ENCODE data around the gene MAGI2. TPM values are rescaled to one million over a fixed set of nuclear protein-coding genes. Genes with fewer than 3 reads are reported as not detected.

Gene MAGI2
- total RNA-seq, 1 donor from 2014 or later = 0.10 TPM

DNA sequence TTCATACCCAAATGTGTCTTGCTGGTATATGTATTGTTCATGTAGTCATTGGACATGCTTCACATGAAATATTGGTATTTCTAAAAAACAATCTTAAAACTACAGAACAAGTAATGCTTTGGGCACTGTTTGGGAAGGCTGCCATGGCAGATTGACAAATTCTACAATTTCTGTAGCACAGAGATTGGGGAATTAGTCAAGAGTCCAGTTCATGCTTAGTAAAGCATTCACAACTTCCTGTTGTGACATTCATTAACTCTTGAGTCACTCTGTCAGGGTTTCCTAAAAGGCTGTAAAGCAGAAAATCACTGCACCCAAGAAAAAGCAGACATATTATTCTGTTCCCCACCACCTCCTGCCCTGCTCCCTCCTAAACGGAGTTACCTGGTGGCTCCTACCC is 1256.0 kb downstream of the MAGI2 start:
- Mint-ChIP-seq H3K27ac (no peak overlapping the region), H3K9me3 (no peaks in the 10 kb centered on the region), H3K36me3 (ENCODE audit: low read depth) (no peaks in the 10 kb centered on the region), H3K4me3 (no peak overlapping the region), H3K27me3 (ENCODE audit: insufficient read depth) (no peaks in the 10 kb centered on the region), H3K4me1 (ENCODE audit: low read depth) (no peaks in the 10 kb centered on the region)
- intact Hi-C loops (cut with micrococcal nuclease) = no loop called here
- DNase-seq (ENCODE audit: low spot score) = no peak

GRCh38 chr7:78195281-78195680 is 1258.2 kb downstream of the MAGI2 start:
- Mint-ChIP-seq H3K27me3 (ENCODE audit: insufficient read depth) (peaks cover 2% of the 10 kb centered on the region), H3K4me3 (no peak overlapping the region), H3K36me3 (ENCODE audit: low read depth) (no peaks in the 10 kb centered on the region), H3K9me3 (no peaks in the 10 kb centered on the region), H3K4me1 (ENCODE audit: low read depth) (no peaks in the 10 kb centered on the region), H3K27ac (no peak overlapping the region)
- no peak for DNase-seq (ENCODE audit: low spot score)
- intact Hi-C loops (cut with micrococcal nuclease) = no loop called here

DNA sequence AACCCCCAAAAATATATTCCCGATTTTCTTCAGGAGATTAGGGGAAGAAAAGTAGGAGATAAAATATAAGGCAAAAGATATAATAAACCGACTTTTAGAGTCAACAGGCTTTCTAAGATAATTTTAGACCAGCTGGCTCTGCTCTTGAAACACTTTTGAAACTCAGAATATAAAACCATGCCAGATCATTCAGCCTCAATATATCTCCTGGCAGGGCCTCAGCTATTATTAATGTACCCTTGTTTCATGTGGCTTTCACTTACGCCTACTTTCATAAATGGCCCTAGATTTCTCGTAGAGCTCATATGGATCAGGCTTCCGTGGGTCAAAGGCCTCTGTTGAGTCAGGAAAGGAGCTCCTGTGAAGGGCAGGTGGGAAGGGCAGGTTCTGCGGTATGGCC is 1258.9 kb downstream of the MAGI2 start:
- Mint-ChIP-seq H3K4me3 (no peak overlapping the region), H3K9me3 (no peaks in the 10 kb centered on the region), H3K36me3 (ENCODE audit: low read depth) (no peaks in the 10 kb centered on the region), H3K27ac (no peak overlapping the region), H3K27me3 (ENCODE audit: insufficient read depth) (peaks cover 2% of the 10 kb centered on the region), H3K4me1 (ENCODE audit: low read depth) (no peaks in the 10 kb centered on the region)
- intact Hi-C loops (cut with micrococcal nuclease) = no loop called here
- no peak for DNase-seq (ENCODE audit: low spot score)

DNA sequence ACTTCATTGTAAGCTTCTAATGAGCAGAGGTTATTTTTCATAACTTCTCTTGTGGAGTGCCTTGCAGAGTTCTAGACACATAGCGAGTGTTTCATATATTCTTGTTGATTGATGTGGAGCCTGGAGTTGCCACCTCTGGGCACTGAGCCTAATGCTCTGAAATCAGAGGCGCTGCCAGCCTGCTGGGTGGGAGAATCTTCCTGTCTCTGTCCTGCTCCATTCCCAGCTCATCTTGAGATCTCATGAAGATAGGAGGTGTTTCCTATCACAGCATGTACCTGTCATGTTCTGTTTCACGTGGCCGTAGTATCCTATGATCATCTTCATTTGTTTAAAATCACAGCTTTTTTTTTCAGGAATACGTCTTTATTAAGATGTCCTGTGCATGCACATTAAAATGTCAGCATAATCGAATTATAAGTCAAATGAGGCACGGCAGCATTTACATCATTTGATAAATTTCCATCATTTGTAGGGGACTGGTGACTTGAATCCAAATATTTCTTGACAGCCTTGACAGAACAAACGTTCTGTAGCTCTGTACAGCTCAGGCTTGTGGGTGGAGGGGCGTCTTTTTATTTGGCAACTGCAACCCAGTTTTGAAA is 1261.9 kb downstream of the MAGI2 start:
- no peak for DNase-seq (ENCODE audit: low spot score)
- H3K4me3 Mint-ChIP-seq = no peak overlapping the region
- no peak overlapping the region for H3K27ac Mint-ChIP-seq
- H3K4me1 Mint-ChIP-seq (ENCODE audit: low read depth) = no peaks in the 10 kb centered on the region
- intact Hi-C loops (cut with micrococcal nuclease) = no loop called here
- H3K9me3 Mint-ChIP-seq = no peaks in the 10 kb centered on the region
- no peaks in the 10 kb centered on the region for H3K36me3 Mint-ChIP-seq (ENCODE audit: low read depth)
- peaks cover 2% of the 10 kb centered on the region for H3K27me3 Mint-ChIP-seq (ENCODE audit: insufficient read depth)

GRCh38 chr7:78189762-78190161 is 1263.7 kb downstream of the MAGI2 start:
- H3K36me3 Mint-ChIP-seq (ENCODE audit: low read depth) = no peaks in the 10 kb centered on the region
- H3K27me3 Mint-ChIP-seq (ENCODE audit: insufficient read depth) = peaks cover 4% of the 10 kb centered on the region
- no peaks in the 10 kb centered on the region for H3K9me3 Mint-ChIP-seq
- no peak overlapping the region for H3K27ac Mint-ChIP-seq
- H3K4me1 Mint-ChIP-seq (ENCODE audit: low read depth) = no peaks in the 10 kb centered on the region
- DNase-seq (ENCODE audit: low spot score) = no peak
- intact Hi-C loops (cut with micrococcal nuclease) = no loop called here
- no peak overlapping the region for H3K4me3 Mint-ChIP-seq

- H3K4me3 Mint-ChIP-seq = no peak overlapping the region
Measured at GRCh38 chr7:78185149-78185745, 1268.2 kb downstream of the MAGI2 start.

DNA sequence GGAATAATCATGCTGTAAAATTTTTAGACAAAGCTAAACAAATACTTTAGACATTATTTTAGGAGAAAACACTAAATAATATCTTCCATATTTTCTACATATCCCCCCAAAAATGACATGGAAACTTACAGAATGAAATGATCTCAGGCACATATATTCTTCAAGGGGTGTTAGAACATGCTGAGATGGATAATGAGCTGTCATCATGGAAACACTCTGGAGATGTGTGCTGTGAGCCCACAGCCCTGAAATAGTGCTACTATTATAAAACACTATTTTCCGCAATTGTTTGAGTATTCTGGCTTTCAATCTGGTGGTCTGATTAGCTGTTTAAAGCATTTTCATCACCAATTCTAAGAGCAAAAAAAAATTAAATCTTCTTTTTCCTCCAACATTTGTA is 1269.2 kb downstream of the MAGI2 start:
- Mint-ChIP-seq H3K36me3 (ENCODE audit: low read depth) (no peaks in the 10 kb centered on the region), H3K4me3 (no peak overlapping the region), H3K27me3 (ENCODE audit: insufficient read depth) (peaks cover 2% of the 10 kb centered on the region), H3K4me1 (ENCODE audit: low read depth) (no peaks in the 10 kb centered on the region), H3K9me3 (no peaks in the 10 kb centered on the region), H3K27ac (no peak overlapping the region)
- intact Hi-C loops (cut with micrococcal nuclease) = loop anchor here (1.0 kb wide), 1 partner anchor 18 kb away; no protein-coding TSS in a partner anchor
- no peak for DNase-seq (ENCODE audit: low spot score)

More at GRCh38 chr7:78185149-78185745, 1268.2 kb downstream of the MAGI2 start:
- no peak for DNase-seq (ENCODE audit: low spot score)
- Mint-ChIP-seq H3K27me3 (ENCODE audit: insufficient read depth) (peaks cover 2% of the 10 kb centered on the region), H3K36me3 (ENCODE audit: low read depth) (no peaks in the 10 kb centered on the region), H3K4me1 (ENCODE audit: low read depth) (no peaks in the 10 kb centered on the region), H3K27ac (no peak overlapping the region), H3K9me3 (no peaks in the 10 kb centered on the region)
- intact Hi-C loops (cut with micrococcal nuclease) = no loop called here

- no peak for DNase-seq (ENCODE audit: low spot score)
- Mint-ChIP-seq H3K9me3 (no peaks in the 10 kb centered on the region), H3K27me3 (ENCODE audit: insufficient read depth) (no peaks in the 10 kb centered on the region), H3K36me3 (ENCODE audit: low read depth) (no peaks in the 10 kb centered on the region), H3K4me1 (ENCODE audit: low read depth) (no peaks in the 10 kb centered on the region), H3K4me3 (no peak overlapping the region), H3K27ac (no peak overlapping the region)
- intact Hi-C loops (cut with micrococcal nuclease) = no loop called here
Measured at GRCh38 chr7:78179827-78180477, 1273.5 kb downstream of the MAGI2 start.

DNA sequence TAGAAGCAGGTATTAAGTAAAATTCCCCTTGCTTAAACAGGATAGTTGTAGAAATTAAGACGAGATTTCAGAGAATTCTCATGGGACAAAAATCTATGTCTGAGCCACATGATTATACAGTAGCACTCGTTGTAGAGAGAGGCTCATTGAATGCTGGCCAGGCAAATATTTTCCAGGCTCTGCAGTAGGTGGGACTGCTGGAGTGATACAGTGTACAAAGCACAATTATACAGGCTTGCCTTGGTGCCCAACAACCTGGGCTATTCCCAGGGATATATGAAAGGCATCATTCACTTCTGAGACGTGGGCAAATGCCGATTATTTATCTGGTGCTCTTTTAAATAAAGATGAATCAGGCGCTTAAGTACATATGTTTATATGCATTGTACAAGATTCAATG is 1274.3 kb downstream of the MAGI2 start:
- intact Hi-C loops (cut with micrococcal nuclease) = no loop called here
- Mint-ChIP-seq H3K36me3 (ENCODE audit: low read depth) (no peaks in the 10 kb centered on the region), H3K9me3 (no peaks in the 10 kb centered on the region), H3K27ac (no peak overlapping the region), H3K4me1 (ENCODE audit: low read depth) (no peaks in the 10 kb centered on the region), H3K4me3 (no peak overlapping the region), H3K27me3 (ENCODE audit: insufficient read depth) (no peaks in the 10 kb centered on the region)
- no peak for DNase-seq (ENCODE audit: low spot score)

DNA sequence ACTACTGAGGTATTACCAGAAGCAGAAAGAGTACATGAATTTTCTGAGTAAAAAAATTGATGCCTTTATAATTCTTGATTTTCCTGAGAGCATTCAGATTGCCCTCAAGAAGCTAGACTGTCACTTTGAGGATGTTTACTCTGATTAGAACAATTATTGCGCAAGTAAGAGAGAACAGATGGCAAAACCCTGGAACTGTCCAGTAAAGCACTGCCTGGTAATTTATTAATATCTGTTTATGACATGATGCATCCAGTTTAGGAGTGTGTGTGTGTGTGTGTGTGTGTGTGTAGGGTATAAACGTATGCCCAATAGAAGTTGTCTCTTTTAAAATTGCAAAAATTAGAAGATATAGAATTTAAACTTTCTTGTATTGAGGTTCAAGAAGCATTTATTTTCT is 1275.1 kb downstream of the MAGI2 start:
- Mint-ChIP-seq H3K4me3 (no peak overlapping the region), H3K36me3 (ENCODE audit: low read depth) (no peaks in the 10 kb centered on the region), H3K27me3 (ENCODE audit: insufficient read depth) (no peaks in the 10 kb centered on the region), H3K27ac (no peak overlapping the region), H3K4me1 (ENCODE audit: low read depth) (no peaks in the 10 kb centered on the region), H3K9me3 (no peaks in the 10 kb centered on the region)
- intact Hi-C loops (cut with micrococcal nuclease) = no loop called here
- DNase-seq (ENCODE audit: low spot score) = no peak

DNA sequence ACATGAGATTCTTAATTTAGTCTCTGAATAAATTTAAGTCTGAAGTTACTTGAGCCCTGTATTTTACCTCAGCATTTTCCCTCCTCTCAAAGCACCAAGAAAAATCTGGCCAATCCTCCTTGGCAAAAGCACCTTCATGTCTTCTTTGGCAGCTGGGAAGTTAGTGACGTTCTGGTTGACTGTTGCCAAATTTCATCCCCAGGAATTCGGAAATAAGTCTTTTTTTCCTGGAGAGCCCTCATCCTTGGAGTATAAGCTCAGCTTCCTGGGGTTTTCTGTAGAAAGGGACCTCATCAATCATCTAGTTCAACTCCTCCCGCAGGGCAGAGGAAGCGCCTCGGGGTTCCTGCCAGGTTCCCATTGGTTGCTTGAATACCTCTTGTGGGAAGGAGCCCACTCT is 1277.3 kb downstream of the MAGI2 start:
- Mint-ChIP-seq H3K27ac (no peak overlapping the region), H3K36me3 (ENCODE audit: low read depth) (no peaks in the 10 kb centered on the region), H3K4me3 (no peak overlapping the region), H3K9me3 (no peaks in the 10 kb centered on the region), H3K27me3 (ENCODE audit: insufficient read depth) (no peaks in the 10 kb centered on the region), H3K4me1 (ENCODE audit: low read depth) (no peaks in the 10 kb centered on the region)
- intact Hi-C loops (cut with micrococcal nuclease) = no loop called here
- no peak for DNase-seq (ENCODE audit: low spot score)

DNA sequence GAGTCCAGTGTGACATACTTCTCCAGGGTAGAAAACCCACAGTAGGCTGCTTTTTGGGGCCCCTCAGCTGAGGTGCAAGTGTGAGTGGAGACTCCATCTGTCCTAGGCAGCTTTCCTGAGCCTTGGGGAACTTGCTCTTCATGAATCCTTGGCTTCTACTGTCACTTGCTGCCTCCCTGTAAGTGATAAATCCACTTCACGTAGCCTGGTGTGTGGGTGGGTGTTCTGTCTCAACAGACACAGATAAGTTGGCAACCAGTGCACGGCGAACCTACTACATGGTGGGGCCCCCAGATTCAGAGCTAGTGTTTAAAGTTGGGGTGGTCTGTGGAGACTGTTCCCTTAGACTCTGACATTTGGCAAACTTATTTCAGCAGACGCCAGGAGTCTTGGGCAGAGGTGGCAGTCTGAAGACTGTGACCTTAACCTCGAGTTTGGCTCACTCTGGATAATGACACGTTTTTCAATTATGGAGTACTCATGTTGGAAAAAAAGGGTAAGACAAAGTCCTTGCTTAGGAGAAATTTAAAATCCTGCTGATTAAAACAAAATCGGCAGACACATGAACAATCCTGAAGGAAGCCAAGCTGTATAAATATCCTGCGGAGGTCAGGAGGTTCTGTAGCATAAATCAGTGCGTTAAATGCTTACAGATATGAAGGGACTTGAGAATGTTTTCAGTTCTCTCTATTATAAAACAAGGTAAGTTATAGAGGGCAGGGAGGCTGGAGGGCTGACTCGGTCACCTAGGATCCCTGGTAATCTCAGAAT is 1278.0 kb downstream of the MAGI2 start:
- H3K9me3 Mint-ChIP-seq = no peaks in the 10 kb centered on the region
- no peaks in the 10 kb centered on the region for H3K27me3 Mint-ChIP-seq (ENCODE audit: insufficient read depth)
- no peaks in the 10 kb centered on the region for H3K36me3 Mint-ChIP-seq (ENCODE audit: low read depth)
- DNase-seq (ENCODE audit: low spot score) = no peak
- intact Hi-C loops (cut with micrococcal nuclease) = no loop called here
- H3K4me1 Mint-ChIP-seq (ENCODE audit: low read depth) = no peaks in the 10 kb centered on the region
- H3K4me3 Mint-ChIP-seq = no peak overlapping the region
- H3K27ac Mint-ChIP-seq = no peak overlapping the region

GRCh38 chr7:78173666-78174065 is 1279.8 kb downstream of the MAGI2 start:
- DNase-seq (ENCODE audit: low spot score) = no peak
- H3K9me3 Mint-ChIP-seq = no peaks in the 10 kb centered on the region
- intact Hi-C loops (cut with micrococcal nuclease) = no loop called here
- H3K4me3 Mint-ChIP-seq = no peak overlapping the region
- no peaks in the 10 kb centered on the region for H3K36me3 Mint-ChIP-seq (ENCODE audit: low read depth)
- no peaks in the 10 kb centered on the region for H3K27me3 Mint-ChIP-seq (ENCODE audit: insufficient read depth)
- H3K4me1 Mint-ChIP-seq (ENCODE audit: low read depth) = no peaks in the 10 kb centered on the region
- no peak overlapping the region for H3K27ac Mint-ChIP-seq

Data from activated T-helper 1 cell treated with anti-CD3 and anti-CD28 coated beads, Interleukin-12 subunit alpha, Interleukin-12 subunit beta, Interleukin-2, Interleukin-4 antibody, amounts not matched to agents 30 ng/mL and 10 ng/mL and 1 ng/mL, durations not matched to agents 14 hours and 24 hours and 36 hours (primary cell).